Type B pancreatic cell (in vitro differentiated cells): ENCODE data around the gene GTF3C1. TPM values are rescaled to one million over a fixed set of nuclear protein-coding genes. Genes with fewer than 3 reads are reported as not detected.

ENCODE experiments used
- DNase-seq: peaks from one replicate; pipeline ENCODE4 v3.0.0; 2021; ENCODE audit warnings: mixed read lengths; ENCODE audit not compliant: unreplicated experiment; ENCODE audit errors: extremely low spot score
- H3K27ac Mint-ChIP-seq: 2 replicates; pipeline ENCODE4 v1.8.0; 2021; ENCODE audit warnings: mild to moderate bottlenecking, mixed read lengths
- H3K27me3 Mint-ChIP-seq: 2 replicates; pipeline ENCODE4 v1.8.0; 2021; ENCODE audit warnings: mixed read lengths
- H3K36me3 Mint-ChIP-seq: 2 replicates; pipeline ENCODE4 v1.8.0; 2021; ENCODE audit warnings: mixed read lengths
- H3K4me1 Mint-ChIP-seq: one replicate; pipeline ENCODE4 v1.8.0; 2021; ENCODE audit warnings: mixed read lengths; ENCODE audit not compliant: unreplicated experiment
- H3K4me3 Mint-ChIP-seq: 2 replicates; pipeline ENCODE4 v1.8.0; 2021; ENCODE audit warnings: mild to moderate bottlenecking, mixed read lengths
- H3K9me3 Mint-ChIP-seq: 2 replicates; pipeline ENCODE4 v1.8.0; 2021; ENCODE audit warnings: mixed read lengths
- CTCF ChIP-seq: fragments of 200-600 bp; sonication (generic); conservative IDR thresholded peaks from 2 replicates; pipeline ENCODE4 v1.5.0; 2021; ENCODE audit warnings: antibody characterized with exemption, mild to moderate bottlenecking
- total RNA-seq: library from RNA; stranded (reverse); gene quantifications from 2 replicates; pipeline ENCODE4 v1.2.1, GENCODE V29; 2021; ENCODE audit warnings: low replicate concordance

The GTF3C1 gene
- total RNA-seq, 1 donor from 2014 or later, result 94.5 TPM

GRCh38 chr16:27492588-27492979 is 57.1 kb downstream of the GTF3C1 start:
- no peak for TF ChIP-seq CTCF
- no peaks in the 10 kb centered on the region for H3K4me1 Mint-ChIP-seq
- no peaks in the 10 kb centered on the region for H3K27me3 Mint-ChIP-seq
- H3K9me3 Mint-ChIP-seq, result no peaks in the 10 kb centered on the region
- H3K36me3 Mint-ChIP-seq, result peaks cover 25% of the 10 kb centered on the region
- no peak for DNase-seq
- no peak overlapping the region for H3K27ac Mint-ChIP-seq
- H3K4me3 Mint-ChIP-seq, result no peak overlapping the region

- H3K27me3 Mint-ChIP-seq, result no peaks in the 10 kb centered on the region
- TF ChIP-seq CTCF, result no peak
- H3K36me3 Mint-ChIP-seq, result peaks cover 24% of the 10 kb centered on the region
- H3K27ac Mint-ChIP-seq, result no peak overlapping the region
- DNase-seq, result no peak
- H3K4me1 Mint-ChIP-seq, result no peaks in the 10 kb centered on the region
- no peaks in the 10 kb centered on the region for H3K9me3 Mint-ChIP-seq
- H3K4me3 Mint-ChIP-seq, result no peak overlapping the region
These were observed 57.7 kb downstream of the GTF3C1 start for GRCh38 chr16:27491894-27492587.

GRCh38 chr16:27489906-27490305 is 59.8 kb downstream of the GTF3C1 start:
- H3K27me3 Mint-ChIP-seq, result no peaks in the 10 kb centered on the region
- no peak overlapping the region for H3K4me3 Mint-ChIP-seq
- peaks cover 38% of the 10 kb centered on the region for H3K36me3 Mint-ChIP-seq
- H3K27ac Mint-ChIP-seq, result no peak overlapping the region
- TF ChIP-seq CTCF, result no peak
- H3K4me1 Mint-ChIP-seq, result peaks cover 4% of the 10 kb centered on the region
- H3K9me3 Mint-ChIP-seq, result no peaks in the 10 kb centered on the region
- DNase-seq, result no peak

GRCh38 chr16:27489421-27489820 is 60.3 kb downstream of the GTF3C1 start:
- H3K36me3 Mint-ChIP-seq, result peaks cover 38% of the 10 kb centered on the region
- DNase-seq, result no peak
- TF ChIP-seq CTCF, result no peak
- no peaks in the 10 kb centered on the region for H3K27me3 Mint-ChIP-seq
- H3K27ac Mint-ChIP-seq, result no peak overlapping the region
- no peak overlapping the region for H3K4me3 Mint-ChIP-seq
- peaks cover 4% of the 10 kb centered on the region for H3K4me1 Mint-ChIP-seq
- H3K9me3 Mint-ChIP-seq, result no peaks in the 10 kb centered on the region

- peaks cover 4% of the 10 kb centered on the region for H3K4me1 Mint-ChIP-seq
- DNase-seq, result no peak
- H3K36me3 Mint-ChIP-seq, result peaks cover 38% of the 10 kb centered on the region
- H3K27ac Mint-ChIP-seq, result no peak overlapping the region
- H3K4me3 Mint-ChIP-seq, result no peak overlapping the region
- H3K9me3 Mint-ChIP-seq, result no peaks in the 10 kb centered on the region
- H3K27me3 Mint-ChIP-seq, result no peaks in the 10 kb centered on the region
- TF ChIP-seq CTCF, result no peak
These were observed 63.0 kb downstream of the GTF3C1 start for GRCh38 chr16:27486760-27487159.
